IMR-90 (cell line): ENCODE data around the gene ITGB1BP2. TPM values are rescaled to one million over a fixed set of nuclear protein-coding genes. Genes with fewer than 3 reads are reported as not detected.
"Not testable (repeated sequence)": the region's sequence is repeated elsewhere in the genome, so short reads cannot be mapped to it uniquely, and the experiment has no call there.

Source experiments
- ATAC-seq: fragments of 200-7000 bp; cut with Tn5 transposase; 2 replicates; pipeline ENCODE4 v1.9.1; 2020; ENCODE audit warnings: low read depth, mild to moderate bottlenecking, moderate library complexity
- BruUV-seq: library from RNA; stranded (reverse); fragments of 400-500 nt; replicated peaks from 2 replicates; lab custom pipeline; 2021; lab: Mats Ljungman, UMichigan
- CTCF ChIA-PET: fragments of 300-600 bp; formaldehyde crosslinking; extraction: SDS; loops from one replicate; lab custom pipeline; 2021; ENCODE audit warnings: antibody characterized with exemption; lab: Yijun Ruan, JAX
- POLR2A ChIA-PET: fragments of 300-600 bp; sonication (Branson Sonifier 250); formaldehyde crosslinking; loops from one replicate; lab custom pipeline; 2022; ENCODE audit warnings: antibody characterized with exemption; ENCODE audit not compliant: unreplicated experiment; lab: Charles Lee
- DNase-seq: peaks from one replicate; pipeline ENCODE4 v3.0.0; 2013
- H2AFZ ChIP-seq: replicated peaks from 2 replicates; pipeline ENCODE3; 2013; ENCODE audit warnings: low read length, mild to moderate bottlenecking; ENCODE audit not compliant: poor library complexity
- H2AK5ac ChIP-seq: 2 replicates; pipeline ENCODE4 v1.6.1; 2013; ENCODE audit warnings: low read depth, low read length, inconsistent platforms
- H2AK9ac ChIP-seq: replicated peaks from 2 replicates; pipeline ENCODE3; 2013; ENCODE audit warnings: mild to moderate bottlenecking, low read depth, low read length, moderate library complexity; ENCODE audit not compliant: poor library complexity
- H2BK120ac ChIP-seq: 2 replicates; pipeline ENCODE4 v1.6.1; 2013; ENCODE audit warnings: low read depth, low read length, inconsistent platforms
- H2BK15ac ChIP-seq: 3 replicates; pipeline ENCODE4 v1.6.1; 2013; ENCODE audit warnings: low read depth, low read length, inconsistent platforms
- H2BK20ac ChIP-seq: 2 replicates; pipeline ENCODE4 v1.6.1; 2013; ENCODE audit warnings: low read depth, mild to moderate bottlenecking, inconsistent platforms, low read length, moderate library complexity
- H2BK5ac ChIP-seq: 2 replicates; pipeline ENCODE4 v1.6.1; 2013; ENCODE audit warnings: mild to moderate bottlenecking, low read depth, low read length, inconsistent platforms; ENCODE audit not compliant: poor library complexity, severe bottlenecking
- H3K14ac ChIP-seq: replicated peaks from 2 replicates; pipeline ENCODE4 v1.6.1; 2013; ENCODE audit warnings: low read depth, low read length, inconsistent platforms
- H3K18ac ChIP-seq: 2 replicates; pipeline ENCODE4 v1.6.1; 2013; ENCODE audit warnings: low read depth, low read length, control low read depth
- H3K23ac ChIP-seq: 2 replicates; pipeline ENCODE4 v1.6.1; 2013; ENCODE audit warnings: low read depth, low read length, inconsistent platforms
- H3K27ac ChIP-seq: 2 replicates; pipeline ENCODE4 v1.5.1; 2013; ENCODE audit warnings: mild to moderate bottlenecking, control low read depth, low read length; ENCODE audit not compliant: insufficient read depth
- H3K27me3 ChIP-seq: 2 replicates; pipeline ENCODE4 v1.6.1; 2013; ENCODE audit warnings: low read length; ENCODE audit not compliant: control insufficient read depth, insufficient read depth
- H3K36me3 ChIP-seq: 2 replicates; pipeline ENCODE4 v1.6.1; 2013; ENCODE audit warnings: low read length, mixed read lengths; ENCODE audit not compliant: control insufficient read depth, insufficient read depth
- H3K4ac ChIP-seq: 2 replicates; pipeline ENCODE4 v1.6.1; 2013; ENCODE audit warnings: low read depth, low read length, inconsistent platforms
- H3K4me1 ChIP-seq: 2 replicates; pipeline ENCODE4 v1.6.1; 2013; ENCODE audit warnings: low read length, mixed read lengths; ENCODE audit not compliant: control insufficient read depth, insufficient read depth
- H3K4me2 ChIP-seq: 2 replicates; pipeline ENCODE4 v1.6.1; 2013; ENCODE audit warnings: low read depth, mild to moderate bottlenecking, control low read depth, low read length, moderate library complexity
- H3K4me3 ChIP-seq: 2 replicates; pipeline ENCODE4 v1.5.1; 2013; ENCODE audit warnings: low read depth, mild to moderate bottlenecking, control low read depth, low read length, moderate library complexity; ENCODE audit not compliant: insufficient read depth
- H3K56ac ChIP-seq: 2 replicates; pipeline ENCODE4 v1.6.1; 2013; ENCODE audit warnings: low read length, inconsistent platforms; ENCODE audit not compliant: insufficient read depth; ENCODE audit errors: extremely low read depth
- H3K79me1 ChIP-seq, 2 experiments: 2 replicates each; pipeline ENCODE4 v1.6.1; 2013; ENCODE audit warnings: low read length in 2 of 2, inconsistent platforms in 1 of 2, low read depth in 1 of 2
- H3K9ac ChIP-seq: 2 replicates; pipeline ENCODE4 v1.6.1; 2013; ENCODE audit warnings: low read depth, low read length, control low read depth
- H3K9me1 ChIP-seq: 2 replicates; pipeline ENCODE4 v1.6.1; 2013; ENCODE audit warnings: low read length, inconsistent platforms; ENCODE audit not compliant: insufficient read depth
- H3K9me3 ChIP-seq: 2 replicates; pipeline ENCODE4 v1.6.1; 2013; ENCODE audit warnings: low read length; ENCODE audit not compliant: control insufficient read depth, insufficient read depth
- H4K20me1 ChIP-seq: 2 replicates; pipeline ENCODE4 v1.6.1; 2013; ENCODE audit warnings: low read length, inconsistent platforms; ENCODE audit not compliant: insufficient read depth
- H4K5ac ChIP-seq: 2 replicates; pipeline ENCODE4 v1.6.1; 2013; ENCODE audit warnings: mild to moderate bottlenecking, low read depth, low read length, control low read depth
- H4K8ac ChIP-seq, 2 experiments: 2 replicates each; pipeline ENCODE4 v1.6.1; 2013; ENCODE audit warnings: low read depth in 2 of 2, low read length in 2 of 2, control low read depth in 1 of 2, inconsistent platforms in 1 of 2
- H4K91ac ChIP-seq: 2 replicates; pipeline ENCODE4 v1.6.1; 2013; ENCODE audit warnings: low read depth, low read length, inconsistent platforms; ENCODE audit not compliant: insufficient read depth
- CHD1 ChIP-seq: IDR thresholded peaks from 2 replicates; pipeline ENCODE4 v1.6.1; 2012; ENCODE audit warnings: low read depth, low read length, improper control_type of control experiment
- WGBS, 2 experiments: methylation state at CpG; one replicate each; pipeline versions ENCODE4 v1.1.5 to v1.1.7; 2013; ENCODE audit warnings: missing lambda C conversion rate in 2 of 2; ENCODE audit not compliant: insufficient read length in 1 of 2; ENCODE audit errors: extremely low coverage in 2 of 2; 5-methylcytosine and 5-hydroxymethylcytosine counted together
- dilution Hi-C: fragments of 300-500 bp; cut with HindIII; formaldehyde crosslinking; loops from one replicate; pipeline ENCODE4 v1.14.3; 2018; ENCODE audit warnings: low sequenced_read_pairs; ENCODE audit not compliant: unreplicated experiment
- in situ Hi-C: fragments of 300-500 bp; cut with MboI; formaldehyde crosslinking; loops from 3 replicates; pipeline ENCODE4 v1.14.3; 2019; ENCODE audit warnings: low sequenced_read_pairs, inconsistent platforms, mixed read lengths
- intact Hi-C: fragments of 100-400 bp; cut with micrococcal nuclease; formaldehyde crosslinking; loops from 2 replicates; pipeline ENCODE4 v1.10.0; 2022
- polyA plus RNA-seq, 3 experiments: library from polyadenylated mRNA; depleted of rRNA; stranded (reverse); fragments of >200 nt; gene quantifications; 2 replicates each; pipeline ENCODE4 v1.2.3, GENCODE V29; 2012; ENCODE audit warnings: low replicate concordance in 1 of 3
- total RNA-seq: library from RNA; depleted of rRNA; stranded (reverse); fragments of >200 nt; gene quantifications from 2 replicates; pipeline ENCODE4 v1.2.3, GENCODE V29; 2012
- TF ChIP-seq, protein P1 (sequence below): fragments of 150-350 bp; IDR thresholded peaks from 2 replicates; pipeline ENCODE4 v1.6.1; 2017; ENCODE audit warnings: mild to moderate bottlenecking, antibody characterized with exemption, low read length, low read depth

Gene ITGB1BP2
- total and polyA plus RNA-seq, 2 of the 4 experiments (the other 2 are of a cell fraction), result 3.0 to 3.5 TPM

DNA sequence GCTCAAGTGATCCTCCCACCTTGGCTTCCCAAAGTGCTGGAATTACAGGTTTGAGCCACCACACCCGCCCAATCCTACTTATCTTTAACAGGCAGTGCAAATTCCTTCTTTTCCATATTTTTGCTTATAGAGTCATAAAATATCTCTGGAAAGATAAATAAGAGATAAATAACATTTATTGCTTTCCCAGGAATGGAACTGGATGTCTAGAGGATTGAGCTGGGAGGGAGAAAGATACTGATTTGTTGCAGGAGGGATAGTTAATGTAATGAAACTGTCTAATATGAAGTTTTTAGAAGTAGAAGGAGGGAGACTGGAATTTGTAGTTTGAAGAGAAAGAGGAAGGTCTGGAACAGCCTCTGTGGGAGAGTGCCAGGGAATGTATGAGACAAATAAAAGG is 20.2 kb downstream of the ITGB1BP2 start:
- H3K36me3 ChIP-seq, result 0 out of 2 replicates have a peak, but pooled peaks cover 2% of the 10 kb centered on the region

DNA sequence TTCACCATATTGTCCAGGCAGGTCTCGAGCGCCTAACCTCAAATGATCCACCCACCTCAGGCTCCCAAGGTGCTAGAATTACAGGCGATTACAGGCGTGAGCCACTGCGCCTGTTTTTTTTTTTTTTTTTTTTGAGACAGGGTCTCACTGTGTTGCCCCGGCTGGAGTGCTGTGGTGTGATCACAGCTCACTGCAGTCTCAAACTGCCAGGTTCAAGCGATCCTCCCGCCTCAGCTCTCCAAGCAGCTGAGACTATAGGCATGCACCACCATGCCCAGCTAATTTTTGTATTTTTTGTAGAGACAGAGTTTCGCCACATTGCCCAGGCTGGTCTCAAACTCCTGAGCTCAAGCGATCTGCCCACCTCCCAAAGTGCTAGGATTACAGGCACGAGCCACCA is 22.9 kb downstream of the ITGB1BP2 start:
- in situ Hi-C loops, H3K4me2 ChIP-seq, H4K8ac ChIP-seq, H3K36me3 ChIP-seq, H3K4me1 ChIP-seq, H4K5ac ChIP-seq, H4K20me1 ChIP-seq, dilution Hi-C loops, H3K4ac ChIP-seq, H3K4me3 ChIP-seq, H2BK120ac ChIP-seq, H3K9me1 ChIP-seq, H3K79me1 ChIP-seq, H2AK9ac ChIP-seq, H3K27ac ChIP-seq, DNase-seq, H3K9me3 ChIP-seq, H3K27me3 ChIP-seq, H3K9ac ChIP-seq, ATAC-seq, H3K18ac ChIP-seq, CTCF ChIA-PET, H2BK15ac ChIP-seq, H3K14ac ChIP-seq, H2BK20ac ChIP-seq, POLR2A ChIA-PET, H2AFZ ChIP-seq, H2BK5ac ChIP-seq, H2AK5ac ChIP-seq, BruUV-seq, H4K91ac ChIP-seq, H3K23ac ChIP-seq, H3K56ac ChIP-seq, intact Hi-C loops: not testable (repeated sequence)
- WGBS, 2 experiments, result no CpG with 5 or more reads among the region's 11 CpGs

More for the DNA sequence above, 20.2 kb downstream of the ITGB1BP2 start:
- no peak overlapping the region for H3K9ac ChIP-seq
- no peak overlapping the region for H3K23ac ChIP-seq
- H2BK20ac ChIP-seq, result no peak overlapping the region
- intact Hi-C loops (no loop called here), dilution Hi-C loops (no loop called here), in situ Hi-C loops (no loop called here)
- CTCF ChIA-PET, result no interaction called here
- H3K79me1 ChIP-seq, result no peaks in the 10 kb centered on the region
- H3K9me1 ChIP-seq, result no peaks in the 10 kb centered on the region
- ATAC-seq (peak; percentile 24; the same call in 1 of the 2 replicates), DNase-seq (no peak)
- no peak overlapping the region for H4K5ac ChIP-seq
- H3K9me3 ChIP-seq, result no peaks in the 10 kb centered on the region
- BruUV-seq, result no TSS peak
- peaks cover 2% of the 10 kb centered on the region; the same call in 1 of the 2 replicates for H3K4me1 ChIP-seq
- no peaks in the 10 kb centered on the region for H3K27me3 ChIP-seq
- no peak overlapping the region for H3K18ac ChIP-seq
- H4K8ac ChIP-seq, result no peak overlapping the region
- H2BK120ac ChIP-seq, result no peak overlapping the region
- H4K20me1 ChIP-seq, result no peaks in the 10 kb centered on the region
- no peak overlapping the region for H2AK5ac ChIP-seq
- no peak overlapping the region for H3K14ac ChIP-seq
- H2BK15ac ChIP-seq, result no peak overlapping the region
- H2AK9ac ChIP-seq, result no peak overlapping the region
- no peak overlapping the region for H3K4ac ChIP-seq
- H3K4me3 ChIP-seq, result no peak overlapping the region
- TF ChIP-seq, protein P1, sequence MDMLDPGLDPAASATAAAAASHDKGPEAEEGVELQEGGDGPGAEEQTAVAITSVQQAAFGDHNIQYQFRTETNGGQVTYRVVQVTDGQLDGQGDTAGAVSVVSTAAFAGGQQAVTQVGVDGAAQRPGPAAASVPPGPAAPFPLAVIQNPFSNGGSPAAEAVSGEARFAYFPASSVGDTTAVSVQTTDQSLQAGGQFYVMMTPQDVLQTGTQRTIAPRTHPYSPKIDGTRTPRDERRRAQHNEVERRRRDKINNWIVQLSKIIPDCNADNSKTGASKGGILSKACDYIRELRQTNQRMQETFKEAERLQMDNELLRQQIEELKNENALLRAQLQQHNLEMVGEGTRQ, result no peak
- TF ChIP-seq CHD1, result no peak
- H2BK5ac ChIP-seq, result no peak overlapping the region
- H3K56ac ChIP-seq, result no peak overlapping the region
- no peak overlapping the region for H4K91ac ChIP-seq
- POLR2A ChIA-PET, result no interaction called here
- no CpG with 5 or more reads among the region's 1 CpG for WGBS, 2 experiments
- H3K27ac ChIP-seq, result no peak overlapping the region
- H3K4me2 ChIP-seq, result no peak overlapping the region
- H2AFZ ChIP-seq, result no peak overlapping the region
